H1 (cell line): ENCODE measurements around the gene TAL2. TPM values are rescaled to one million over a fixed set of nuclear protein-coding genes. Genes with fewer than 3 reads are reported as not detected.

ENCODE experiments used
- CTCF ChIA-PET: fragments of 300-600 bp; sonication (Branson Sonifier 250); formaldehyde crosslinking; loops from one replicate; lab custom pipeline; 2021; ENCODE audit not compliant: partially characterized antibody; lab: Charles Lee
- POLR2A ChIA-PET: fragments of 300-600 bp; sonication (Branson Sonifier 250); formaldehyde crosslinking; loops from one replicate; lab custom pipeline; 2021; ENCODE audit warnings: inconsistent platforms; ENCODE audit not compliant: partially characterized antibody; lab: Charles Lee
- DNase-seq, 2 experiments: peaks; one replicate each; pipeline versions ENCODE4 v3.0.0 to v3.0.0-alpha.2; 2010 to 2022; ENCODE audit warnings: low spot score in 2 of 2, low read depth in 1 of 2, mixed read lengths in 1 of 2
- FAIRE-seq: peaks from 2 replicates; lab custom pipeline; 2011; peaks lifted over from hg19 to GRCh38; lab: Jason Lieb, UNC
- H2AFZ ChIP-seq: 2 replicates; pipeline ENCODE4 v1.8.1; 2012; ENCODE audit warnings: low read length, inconsistent platforms
- H2AK5ac ChIP-seq: 2 replicates; pipeline ENCODE4 v1.6.1; 2013; ENCODE audit warnings: low read depth, low read length
- H2BK120ac ChIP-seq: replicated peaks from 2 replicates; pipeline ENCODE3; 2013; ENCODE audit warnings: low read depth, low read length, inconsistent platforms
- H2BK12ac ChIP-seq: 2 replicates; pipeline ENCODE4 v1.6.1; 2013; ENCODE audit warnings: low read depth, low read length
- H2BK15ac ChIP-seq: 2 replicates; pipeline ENCODE4 v1.6.1; 2013; ENCODE audit warnings: low read length
- H2BK20ac ChIP-seq: 2 replicates; pipeline ENCODE4 v1.6.1; 2013; ENCODE audit warnings: low read length
- H2BK5ac ChIP-seq: 2 replicates; pipeline ENCODE4 v1.6.1; 2013; ENCODE audit warnings: low read depth, low read length
- H3K14ac ChIP-seq: 2 replicates; pipeline ENCODE4 v1.6.1; 2013; ENCODE audit warnings: inconsistent platforms; ENCODE audit not compliant: insufficient read length
- H3K18ac ChIP-seq: 2 replicates; pipeline ENCODE4 v1.6.1; 2013; ENCODE audit warnings: low read length; ENCODE audit errors: extremely low read depth
- H3K23ac ChIP-seq: 2 replicates; pipeline ENCODE4 v1.6.1; 2013; ENCODE audit warnings: inconsistent platforms; ENCODE audit not compliant: insufficient read length
- H3K23me2 ChIP-seq: 2 replicates; pipeline ENCODE4 v1.6.1; 2013; ENCODE audit warnings: low read depth, low read length
- H3K27ac ChIP-seq: 2 replicates; pipeline ENCODE4 v1.6.1; 2011; ENCODE audit warnings: low read depth, low read length, inconsistent platforms
- H3K27me3 ChIP-seq, 4 experiments: replicated peaks in 1 of 4; 1 replicate in 1 of 4; 2 replicates in 3 of 4; pipeline versions ENCODE4 v1.6.1 to v1.8.1; 2011 to 2013; ENCODE audit warnings: low read length in 3 of 4, mild to moderate bottlenecking in 3 of 4, inconsistent platforms in 2 of 4, mixed read lengths in 2 of 4, moderate library complexity in 1 of 4; ENCODE audit not compliant: control insufficient read depth in 3 of 4, insufficient read depth in 3 of 4; ENCODE audit errors: extremely low read depth in 1 of 4
- H3K36me3 ChIP-seq, 4 experiments: 2 replicates each; pipeline versions ENCODE4 v1.6.1 to v1.8.1; 2011 to 2013; ENCODE audit warnings: mild to moderate bottlenecking in 4 of 4, low read length in 3 of 4, moderate library complexity in 2 of 4, control low read depth in 1 of 4, inconsistent platforms in 1 of 4; ENCODE audit not compliant: insufficient read depth in 4 of 4, control insufficient read depth in 2 of 4
- H3K4ac ChIP-seq: replicated peaks from 2 replicates; pipeline ENCODE3; 2013; ENCODE audit warnings: low read length, low read depth, mixed read lengths, inconsistent platforms; ENCODE audit not compliant: insufficient read length
- H3K4me1 ChIP-seq, 4 experiments: replicated peaks in 1 of 4; 1 replicate in 1 of 4; 2 replicates in 3 of 4; pipeline versions ENCODE4 v1.6.1 to v1.8.1; 2011 to 2013; ENCODE audit warnings: low read length in 3 of 4, inconsistent platforms in 2 of 4, mixed read lengths in 1 of 4; ENCODE audit not compliant: insufficient read depth in 4 of 4, control insufficient read depth in 3 of 4
- H3K4me2 ChIP-seq, 2 experiments: 2 replicates each; pipeline versions ENCODE4 v1.6.1 to v1.8.1; 2011 to 2013; ENCODE audit warnings: low read depth in 2 of 2, low read length in 2 of 2, control low read depth in 1 of 2, inconsistent platforms in 1 of 2, mild to moderate bottlenecking in 1 of 2; ENCODE audit not compliant: insufficient read depth in 1 of 2
- H3K4me3 ChIP-seq, 4 experiments: fragments of 200-600, 300-600 bp in 1 of 4; sonication (generic), shearing (Covaris generic), sonication (Bioruptor Twin) in 1 of 4; 2 replicates each; pipeline versions ENCODE4 v1.5.1 to v1.8.1; 2011 to 2016; ENCODE audit warnings: low read length in 4 of 4, low read depth in 3 of 4, control low read depth in 2 of 4, inconsistent platforms in 2 of 4, mild to moderate bottlenecking in 2 of 4, mixed read lengths in 1 of 4, moderate library complexity in 1 of 4; ENCODE audit not compliant: insufficient read depth in 2 of 4; ENCODE audit errors: extremely low read depth in 1 of 4
- H3K56ac ChIP-seq: replicated peaks from 2 replicates; pipeline ENCODE3; 2013; ENCODE audit warnings: low read depth, mild to moderate bottlenecking, mixed read lengths, low read length, inconsistent platforms; ENCODE audit not compliant: insufficient read length
- H3K79me1 ChIP-seq: 2 replicates; pipeline ENCODE4 v1.6.1; 2013; ENCODE audit warnings: low read depth, low read length, control low read depth
- H3K79me2 ChIP-seq, 2 experiments: 2 replicates each; pipeline versions ENCODE4 v1.6.1 to v1.8.1; 2012 to 2013; ENCODE audit warnings: low read length in 2 of 2, mild to moderate bottlenecking in 2 of 2, inconsistent platforms in 1 of 2; ENCODE audit not compliant: insufficient read depth in 2 of 2, control insufficient read depth in 1 of 2
- H3K9ac ChIP-seq, 4 experiments: replicated peaks in 1 of 4; 1 replicate in 1 of 4; 2 replicates in 3 of 4; pipeline versions ENCODE4 v1.6.1 to v1.8.1; 2011 to 2013; ENCODE audit warnings: low read depth in 3 of 4, low read length in 3 of 4, control low read depth in 2 of 4, mild to moderate bottlenecking in 2 of 4, moderate library complexity in 2 of 4, inconsistent platforms in 1 of 4; ENCODE audit errors: extremely low read depth in 1 of 4
- H3K9me3 ChIP-seq, 2 experiments: 2 replicates each; pipeline versions ENCODE4 v1.6.1 to v1.8.1; 2012 to 2013; ENCODE audit warnings: mild to moderate bottlenecking in 2 of 2, moderate library complexity in 2 of 2, control low read depth in 1 of 2, inconsistent platforms in 1 of 2, low read depth in 1 of 2, low read length in 1 of 2, mixed read lengths in 1 of 2; ENCODE audit not compliant: insufficient read depth in 2 of 2
- H4K20me1 ChIP-seq, 2 experiments: replicated peaks in 1 of 2; 2 replicates each; pipeline versions ENCODE3 to v1.8.1; 2011 to 2013; ENCODE audit warnings: inconsistent platforms in 2 of 2, low read length in 2 of 2, mild to moderate bottlenecking in 1 of 2; ENCODE audit not compliant: insufficient read depth in 2 of 2, control insufficient read depth in 1 of 2
- H4K5ac ChIP-seq: 2 replicates; pipeline ENCODE4 v1.6.1; 2013; ENCODE audit warnings: low read length, low read depth, mixed read lengths, inconsistent platforms; ENCODE audit not compliant: insufficient read length
- H4K8ac ChIP-seq: 2 replicates; pipeline ENCODE4 v1.8.0; 2013; ENCODE audit warnings: mild to moderate bottlenecking, moderate library complexity, low read length, inconsistent platforms; ENCODE audit not compliant: insufficient read depth; ENCODE audit errors: extremely low read depth
- H4K91ac ChIP-seq: replicated peaks from 2 replicates; pipeline ENCODE3; 2013; ENCODE audit warnings: low read length, mixed read lengths, inconsistent platforms; ENCODE audit not compliant: insufficient read length
- EGR1 ChIP-seq: IDR thresholded peaks from 2 replicates; pipeline ENCODE4 v1.6.1; 2011; ENCODE audit warnings: low read depth, low read length, borderline replicate concordance
- GTF2F1 ChIP-seq: IDR thresholded peaks from 2 replicates; pipeline ENCODE4 v1.6.1; 2012; ENCODE audit warnings: low read depth, low read length, improper control_type of control experiment, borderline replicate concordance
- KDM4A ChIP-seq: IDR thresholded peaks from one replicate; pipeline ENCODE4 v1.7.1; 2012; ENCODE audit warnings: low read depth, mild to moderate bottlenecking, moderate library complexity, low read length, inconsistent platforms; ENCODE audit not compliant: severe bottlenecking
- RNF2 ChIP-seq: fragments of 200-900, 300-1000 bp; sonication (generic); IDR thresholded peaks from 2 replicates; pipeline ENCODE4 v1.7.1; 2016; ENCODE audit warnings: borderline replicate concordance, low read depth, mild to moderate bottlenecking, antibody characterized with exemption, low read length; ENCODE audit not compliant: poor library complexity, severe bottlenecking; ENCODE audit errors: missing control alignments
- TAF1 ChIP-seq: IDR thresholded peaks from 2 replicates; pipeline ENCODE4 v1.6.1; 2011; ENCODE audit warnings: mild to moderate bottlenecking, low read depth, low read length
- WGBS, 2 experiments: shearing (Covaris generic) in 1 of 2; methylation state at CpG; one replicate each; pipeline versions ENCODE4 v1.1.6 to v1.1.7; 2013 to 2015; ENCODE audit warnings: low lambda C conversion rate in 2 of 2, mixed read lengths in 2 of 2, inconsistent platforms in 1 of 2, low coverage in 1 of 2, missing lambda C conversion rate in 1 of 2; ENCODE audit not compliant: insufficient replicate concordance in 2 of 2, insufficient coverage in 1 of 2, insufficient read length in 1 of 2; ENCODE audit errors: extremely low coverage in 1 of 2, missing lambda C conversion rate in 1 of 2; 5-methylcytosine and 5-hydroxymethylcytosine counted together
- polyA plus RNA-seq, 7 experiments: library from polyadenylated mRNA; depleted of rRNA in 3 of 7; stranded (reverse) in 5 of 7; unstranded in 2 of 7; fragments of >200 nt in 5 of 7; fragments of 200-250 nt in 2 of 7; gene quantifications; 1 replicate in 5 of 7; 2 replicates in 1 of 7; 4 replicates in 1 of 7; pipeline versions ENCODE4 v1.2.1 to v1.2.3, GENCODE V29; 2011 to 2013; ENCODE audit warnings: missing spikeins in 2 of 7, mixed read lengths in 2 of 7
- total RNA-seq: library from RNA; stranded (reverse); fragmentation: NEBNext Ultra II Directional; extraction: Animal tissue kit (Norgen Biotek cat#: 25700); gene quantifications from 2 replicates; pipeline ENCODE4 v1.2.1, GENCODE V29; 2021
- TF ChIP-seq, protein P1 (sequence below): IDR thresholded peaks from 2 replicates; pipeline ENCODE4 v1.6.1; 2012; ENCODE audit warnings: inconsistent platforms

The TAL2 gene
- total and polyA plus RNA-seq, 2 of the 8 experiments (the other 6 are each of a cell fraction or from before 2014, with no cell fraction given), result 0.65 to 0.82 TPM

DNA sequence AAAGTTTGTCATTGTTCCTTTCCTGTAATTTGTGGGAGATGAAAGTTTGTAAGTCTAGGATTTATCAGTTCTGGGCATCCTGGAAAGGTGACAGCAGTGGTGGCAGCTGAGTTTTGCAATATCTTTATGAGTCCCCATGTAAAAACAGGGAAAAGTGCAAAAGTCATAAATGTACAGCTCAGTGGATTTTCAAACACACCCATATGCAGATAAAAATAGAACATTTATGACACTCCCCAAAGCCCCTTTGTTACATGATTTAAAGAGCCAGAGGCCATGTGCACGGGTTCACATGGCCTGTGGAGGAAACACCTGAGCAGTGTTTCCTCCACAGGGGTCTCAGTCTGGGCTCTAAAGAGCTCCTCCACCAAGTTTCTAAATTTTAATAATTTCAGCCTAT, 38.4 kb downstream of the TAL2 start:
- Histone ChIP-seq H2BK120ac (no peak overlapping the region), H3K4ac (no peak overlapping the region), H3K9ac (no peak overlapping the region), H4K5ac (no peak overlapping the region), H3K79me2 (peaks cover 0 to 7% of the 10 kb centered on the region in 2 experiments; a peak in 1 of 4 replicates), H3K4me1 (no peaks in the 10 kb centered on the region), H3K4me3 (no peak overlapping the region), H3K23me2 (no peaks in the 10 kb centered on the region), H4K8ac (no peak overlapping the region), H2BK20ac (no peak overlapping the region), H3K36me3 (no peaks in the 10 kb centered on the region), H2BK15ac (no peak overlapping the region), H3K14ac (no peak overlapping the region), H4K20me1 (no peaks in the 10 kb centered on the region), H4K91ac (no peak overlapping the region), H3K23ac (no peak overlapping the region), H3K4me2 (no peak overlapping the region), H3K79me1 (no peaks in the 10 kb centered on the region), H3K56ac (no peak overlapping the region), H3K27me3 (peaks cover 0 to 3% (median 2%) of the 10 kb centered on the region in 4 experiments; a peak in 4 of 7 replicates), H3K9me3 (no peaks in the 10 kb centered on the region), H3K18ac (no peak overlapping the region), H2BK5ac (no peak overlapping the region), H2BK12ac (no peak overlapping the region), H2AK5ac (no peak overlapping the region), H3K27ac (no peak overlapping the region), H2AFZ (no peak overlapping the region)
- FAIRE-seq (no peak), DNase-seq (no peak)
- 88% methylated on average over 1 of the region's 1 CpG; no CpG with 5 or more reads in 1 of the 2 experiments for WGBS, 2 experiments
- ChIA-PET CTCF (interaction anchor here (0.6 kb wide), 1 partner anchor 273 kb away, joined by 3 read pairs; no protein-coding TSS in a partner anchor), POLR2A (no interaction called here)
- TF ChIP-seq, protein P1, sequence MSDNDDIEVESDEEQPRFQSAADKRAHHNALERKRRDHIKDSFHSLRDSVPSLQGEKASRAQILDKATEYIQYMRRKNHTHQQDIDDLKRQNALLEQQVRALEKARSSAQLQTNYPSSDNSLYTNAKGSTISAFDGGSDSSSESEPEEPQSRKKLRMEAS, result no peak
- TF ChIP-seq RNF2 (no peak), GTF2F1 (no peak), TAF1 (no peak), KDM4A (no peak), EGR1 (no peak)
